Transverse colon (tissue), 3 donors: ENCODE data around the gene STX10.

Experiments
- POLR2A ChIP-seq: fragments of 450-650 bp; IDR thresholded peaks from one replicate; pipeline ENCODE4 v1.6.1; 2016; ENCODE audit warnings: antibody characterized with exemption, mild to moderate bottlenecking, moderate library complexity
- POLR2AphosphoS5 ChIP-seq, 3 donors: sonication (generic); formaldehyde crosslinking; IDR thresholded peaks; one replicate each; pipeline ENCODE4 v1.6.1; 2016; ENCODE audit warnings: antibody characterized with exemption in 3 of 3

- TF ChIP-seq POLR2A (no peak), POLR2AphosphoS5 (IDR thresholded peaks at IDR 0.05) (no peak)
Observed at GRCh38 chr19:13134626-13135025, 15.5 kb downstream of the STX10 start.
